ENCODE results near the gene S1PR5. TPM values are rescaled to one million over a fixed set of nuclear protein-coding genes. Genes with fewer than 3 reads are reported as not detected.

S1PR5 gene
- total RNA-seq, 1 experiment from 2014 or later = 4.4 TPM

DNA sequence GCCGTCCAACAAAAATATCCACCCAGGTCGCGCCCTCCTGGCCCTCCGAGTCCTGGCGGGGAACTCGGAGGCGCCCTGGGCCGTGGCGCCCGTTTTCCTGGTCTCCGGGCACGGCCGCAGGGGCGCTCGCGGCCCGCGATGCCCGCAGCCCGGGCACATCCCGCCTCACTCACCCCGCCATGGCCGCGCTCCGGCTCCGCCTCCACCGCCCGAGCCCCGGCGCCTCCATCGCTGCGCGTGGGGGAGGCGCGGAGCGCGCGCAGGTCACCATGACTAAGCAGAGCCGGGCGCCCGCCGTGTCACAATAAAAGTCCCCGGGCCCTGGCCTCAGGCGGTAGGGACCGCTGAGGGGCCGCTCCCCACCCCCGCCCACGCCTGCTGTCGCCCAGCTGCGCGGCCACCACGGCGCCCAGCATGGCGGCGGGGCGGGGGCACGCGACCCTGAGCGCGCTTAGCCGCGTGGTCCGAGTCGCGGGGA lies 14.7 kb downstream of the S1PR5 start:
- Histone ChIP-seq H3K27ac (ENCODE audit: low read depth, low read length) (peak overlapping the region; percentile 92), H3K9me2 (ENCODE audit: insufficient read depth) (no peaks in the 10 kb centered on the region), H3K9me3 (ENCODE audit: control insufficient read depth in 1 of 2, insufficient read depth in 1 of 2, low read depth in 1 of 2, low read length in 2 of 2) (no peaks in the 10 kb centered on the region), H3K4me2 (ENCODE audit: low read length) (peak overlapping the region; percentile 95), H3K36me3 (ENCODE audit: control insufficient read depth in 1 of 2, insufficient read depth in 2 of 2, low read length in 2 of 2) (peaks cover 9 to 17% of the 10 kb centered on the region in 2 experiments; a peak in 3 of 4 replicates), H3K4me1 (ENCODE audit: control insufficient read depth in 1 of 2, insufficient read depth in 2 of 2, low read length in 2 of 2) (peaks cover 14 to 32% of the 10 kb centered on the region in 2 experiments), H3K79me2 (ENCODE audit: insufficient read depth, low read length) (peaks cover 47% of the 10 kb centered on the region), H2AFZ (ENCODE audit: low read depth, low read length, poor library complexity, severe bottlenecking) (no peak overlapping the region), H3K27me3 (ENCODE audit: insufficient read depth, low read length) (no peaks in the 10 kb centered on the region), H3K4me3 (replicated peaks in 1 of 2; ENCODE audit: low read depth in 1 of 2, low read length in 2 of 2) (peak overlapping the region; percentile 88 to 90), H3K9ac (ENCODE audit: low read length) (peak overlapping the region; percentile 100), H4K20me1 (ENCODE audit: insufficient read depth) (no peaks in the 10 kb centered on the region)
- POLR2A ChIA-PET = no interaction called here
- intact Hi-C loops (cut with micrococcal nuclease) = loop anchor here (5.0 kb wide), 1 partner anchor 65 kb away; the partner anchor contains the start of genes CDKN2D and KRI1
- CTCF ChIA-PET = interaction anchor here (0.6 to 1.1 kb wide), 2 partner anchors 23 to 51 kb away, joined by 3 read pairs; no protein-coding TSS in a partner anchor
- no TSS peak for BruUV-seq (replicated peaks)
- peak; percentile 79 for DNase-seq (ENCODE audit: low read depth, low spot score)
- RAD21 ChIA-PET (ENCODE audit: low non-redundant PET in 1 of 2, low total read pairs in 2 of 2, uncharacterized antibody in 2 of 2, unreplicated experiment in 2 of 2) = no interaction called here
- peak; percentile 87 for ATAC-seq
- TF ChIP-seq EGR1 (IDR thresholded peaks at IDR 0.05; ENCODE audit: low read depth) (peak; percentile 95), SP1 (IDR thresholded peaks at IDR 0.05; ENCODE audit: low read depth) (peak; percentile 84), CEBPB (IDR thresholded peaks at IDR 0.05; ENCODE audit: low read depth) (no peak), FOSL1 (IDR thresholded peaks at IDR 0.05; ENCODE audit: low read depth) (no peak; the same call in none of the 2 replicates), SIN3A (IDR thresholded peaks at IDR 0.05; ENCODE audit: low read depth) (peak; percentile 52; the same call in 1 of the 2 replicates), EZH2phosphoT487 (IDR thresholded peaks at IDR 0.05; ENCODE audit: borderline replicate concordance) (no peak), YY1 (IDR thresholded peaks at IDR 0.05; ENCODE audit: extremely low read depth, insufficient replicate concordance, low read depth, low read length) (peak; percentile 93), SRF (IDR thresholded peaks at IDR 0.05; ENCODE audit: low read depth) (no peak), EZH2 (IDR thresholded peaks at IDR 0.05) (no peak), CBX3 (IDR thresholded peaks at IDR 0.05; ENCODE audit: low read depth) (no peak), POLR2AphosphoS5 (IDR thresholded peaks at IDR 0.05; ENCODE audit: low read depth, low read length) (peak; percentile 79; the same call in 1 of the 2 replicates), ZNF274 (IDR thresholded peaks at IDR 0.05; ENCODE audit: low read depth, low read length) (no peak), ELF1 (IDR thresholded peaks at IDR 0.05; ENCODE audit: borderline replicate concordance, low read depth) (no peak), RAD21 (IDR thresholded peaks at IDR 0.05; ENCODE audit: low read depth) (no peak), TCF7L2 (IDR thresholded peaks at IDR 0.05; ENCODE audit: borderline replicate concordance, extremely low read depth, insufficient read depth, insufficient read length) (peak; percentile 46), ZFX (IDR thresholded peaks at IDR 0.05) (peak; percentile 66)
- TF ChIP-seq, protein P1, sequence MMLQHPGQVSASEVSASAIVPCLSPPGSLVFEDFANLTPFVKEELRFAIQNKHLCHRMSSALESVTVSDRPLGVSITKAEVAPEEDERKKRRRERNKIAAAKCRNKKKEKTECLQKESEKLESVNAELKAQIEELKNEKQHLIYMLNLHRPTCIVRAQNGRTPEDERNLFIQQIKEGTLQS (IDR thresholded peaks at IDR 0.05) = no peak
- TF ChIP-seq, protein P2, sequence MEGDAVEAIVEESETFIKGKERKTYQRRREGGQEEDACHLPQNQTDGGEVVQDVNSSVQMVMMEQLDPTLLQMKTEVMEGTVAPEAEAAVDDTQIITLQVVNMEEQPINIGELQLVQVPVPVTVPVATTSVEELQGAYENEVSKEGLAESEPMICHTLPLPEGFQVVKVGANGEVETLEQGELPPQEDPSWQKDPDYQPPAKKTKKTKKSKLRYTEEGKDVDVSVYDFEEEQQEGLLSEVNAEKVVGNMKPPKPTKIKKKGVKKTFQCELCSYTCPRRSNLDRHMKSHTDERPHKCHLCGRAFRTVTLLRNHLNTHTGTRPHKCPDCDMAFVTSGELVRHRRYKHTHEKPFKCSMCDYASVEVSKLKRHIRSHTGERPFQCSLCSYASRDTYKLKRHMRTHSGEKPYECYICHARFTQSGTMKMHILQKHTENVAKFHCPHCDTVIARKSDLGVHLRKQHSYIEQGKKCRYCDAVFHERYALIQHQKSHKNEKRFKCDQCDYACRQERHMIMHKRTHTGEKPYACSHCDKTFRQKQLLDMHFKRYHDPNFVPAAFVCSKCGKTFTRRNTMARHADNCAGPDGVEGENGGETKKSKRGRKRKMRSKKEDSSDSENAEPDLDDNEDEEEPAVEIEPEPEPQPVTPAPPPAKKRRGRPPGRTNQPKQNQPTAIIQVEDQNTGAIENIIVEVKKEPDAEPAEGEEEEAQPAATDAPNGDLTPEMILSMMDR (IDR thresholded peaks at IDR 0.05 in 2 of 3, conservative IDR thresholded peaks at IDR 0.05 in 1 of 3; ENCODE audit: borderline replicate concordance in 1 of 3, insufficient read depth in 1 of 3, low read depth in 2 of 3, low read length in 2 of 3) = no peak
- TF ChIP-seq, protein P3, sequence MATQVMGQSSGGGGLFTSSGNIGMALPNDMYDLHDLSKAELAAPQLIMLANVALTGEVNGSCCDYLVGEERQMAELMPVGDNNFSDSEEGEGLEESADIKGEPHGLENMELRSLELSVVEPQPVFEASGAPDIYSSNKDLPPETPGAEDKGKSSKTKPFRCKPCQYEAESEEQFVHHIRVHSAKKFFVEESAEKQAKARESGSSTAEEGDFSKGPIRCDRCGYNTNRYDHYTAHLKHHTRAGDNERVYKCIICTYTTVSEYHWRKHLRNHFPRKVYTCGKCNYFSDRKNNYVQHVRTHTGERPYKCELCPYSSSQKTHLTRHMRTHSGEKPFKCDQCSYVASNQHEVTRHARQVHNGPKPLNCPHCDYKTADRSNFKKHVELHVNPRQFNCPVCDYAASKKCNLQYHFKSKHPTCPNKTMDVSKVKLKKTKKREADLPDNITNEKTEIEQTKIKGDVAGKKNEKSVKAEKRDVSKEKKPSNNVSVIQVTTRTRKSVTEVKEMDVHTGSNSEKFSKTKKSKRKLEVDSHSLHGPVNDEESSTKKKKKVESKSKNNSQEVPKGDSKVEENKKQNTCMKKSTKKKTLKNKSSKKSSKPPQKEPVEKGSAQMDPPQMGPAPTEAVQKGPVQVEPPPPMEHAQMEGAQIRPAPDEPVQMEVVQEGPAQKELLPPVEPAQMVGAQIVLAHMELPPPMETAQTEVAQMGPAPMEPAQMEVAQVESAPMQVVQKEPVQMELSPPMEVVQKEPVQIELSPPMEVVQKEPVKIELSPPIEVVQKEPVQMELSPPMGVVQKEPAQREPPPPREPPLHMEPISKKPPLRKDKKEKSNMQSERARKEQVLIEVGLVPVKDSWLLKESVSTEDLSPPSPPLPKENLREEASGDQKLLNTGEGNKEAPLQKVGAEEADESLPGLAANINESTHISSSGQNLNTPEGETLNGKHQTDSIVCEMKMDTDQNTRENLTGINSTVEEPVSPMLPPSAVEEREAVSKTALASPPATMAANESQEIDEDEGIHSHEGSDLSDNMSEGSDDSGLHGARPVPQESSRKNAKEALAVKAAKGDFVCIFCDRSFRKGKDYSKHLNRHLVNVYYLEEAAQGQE (IDR thresholded peaks at IDR 0.05; ENCODE audit: low read depth) = no peak
- TF ChIP-seq, protein P4, sequence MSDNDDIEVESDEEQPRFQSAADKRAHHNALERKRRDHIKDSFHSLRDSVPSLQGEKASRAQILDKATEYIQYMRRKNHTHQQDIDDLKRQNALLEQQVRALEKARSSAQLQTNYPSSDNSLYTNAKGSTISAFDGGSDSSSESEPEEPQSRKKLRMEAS (IDR thresholded peaks at IDR 0.05) = peak; percentile 83

Data from HCT116 (cell line).